DND-41 (cell line): ENCODE results near the gene GNLY.
"Not testable (repeated sequence)": the region's sequence is repeated elsewhere in the genome, so short reads cannot be mapped to it uniquely, and the experiment has no call there.

Experiments
- ATAC-seq: fragments of 200-7000 bp; cut with Tn5 transposase; 3 replicates; pipeline ENCODE4 v1.9.1; 2021; ENCODE audit warnings: low read depth; ENCODE audit not compliant: insufficient read depth
- DNase-seq: peaks from one replicate; pipeline ENCODE4 v3.0.0-alpha.2; 2020
- H2AFZ ChIP-seq: 2 replicates; pipeline ENCODE4 v1.6.0; 2012; ENCODE audit warnings: low read depth, low read length
- H3K27ac ChIP-seq: 2 replicates; pipeline ENCODE4 v1.5.1; 2012; ENCODE audit warnings: low read length, inconsistent platforms
- H3K27me3 ChIP-seq: fragments of 200-600 bp; sonication (generic); 2 replicates; pipeline ENCODE4 v1.6.0; 2012; ENCODE audit warnings: low read length, mild to moderate bottlenecking, inconsistent platforms; ENCODE audit not compliant: insufficient read depth, poor library complexity
- H3K36me3 ChIP-seq: 2 replicates; pipeline ENCODE4 v1.5.1; 2012; ENCODE audit warnings: low read length, inconsistent platforms; ENCODE audit not compliant: insufficient read depth
- H3K4me1 ChIP-seq: 2 replicates; pipeline ENCODE4 v1.5.1; 2012; ENCODE audit warnings: mild to moderate bottlenecking, low read length; ENCODE audit not compliant: insufficient read depth
- H3K4me2 ChIP-seq: 2 replicates; pipeline ENCODE4 v1.6.0; 2012; ENCODE audit warnings: mild to moderate bottlenecking, moderate library complexity, low read length, inconsistent platforms; ENCODE audit not compliant: insufficient read depth
- H3K4me3 ChIP-seq, 2 experiments: fragments of 200-600 bp in 1 of 2; shearing (Covaris generic) in 1 of 2; 2 replicates each; pipeline ENCODE4 v1.5.1; 2012 to 2016; ENCODE audit warnings: inconsistent platforms in 2 of 2, low read length in 2 of 2, mild to moderate bottlenecking in 2 of 2, low read depth in 1 of 2, moderate library complexity in 1 of 2
- H3K79me2 ChIP-seq: 2 replicates; pipeline ENCODE4 v1.6.0; 2012; ENCODE audit warnings: low read length, inconsistent platforms; ENCODE audit not compliant: insufficient read depth
- H3K9ac ChIP-seq: 2 replicates; pipeline ENCODE4 v1.6.0; 2012; ENCODE audit warnings: low read depth, mild to moderate bottlenecking, inconsistent platforms, low read length, moderate library complexity
- H3K9me3 ChIP-seq: 2 replicates; pipeline ENCODE4 v1.5.1; 2012; ENCODE audit warnings: low read length, moderate library complexity, mild to moderate bottlenecking, inconsistent platforms; ENCODE audit not compliant: insufficient read depth, severe bottlenecking
- H4K20me1 ChIP-seq: 2 replicates; pipeline ENCODE4 v1.6.0; 2012; ENCODE audit warnings: low read length; ENCODE audit not compliant: insufficient read depth
- EZH2 ChIP-seq: IDR thresholded peaks from 3 replicates; pipeline ENCODE4 v1.6.1; 2012; ENCODE audit warnings: borderline replicate concordance, low read depth, mild to moderate bottlenecking, moderate library complexity, low read length, inconsistent platforms; ENCODE audit not compliant: severe bottlenecking
- TF ChIP-seq, protein P1 (sequence below): IDR thresholded peaks from 2 replicates; pipeline ENCODE4 v1.5.1; 2012; ENCODE audit warnings: borderline replicate concordance, low read length, moderate library complexity, mild to moderate bottlenecking; ENCODE audit not compliant: poor library complexity, severe bottlenecking; ENCODE audit errors: extremely low read depth

Gene GNLY

DNA sequence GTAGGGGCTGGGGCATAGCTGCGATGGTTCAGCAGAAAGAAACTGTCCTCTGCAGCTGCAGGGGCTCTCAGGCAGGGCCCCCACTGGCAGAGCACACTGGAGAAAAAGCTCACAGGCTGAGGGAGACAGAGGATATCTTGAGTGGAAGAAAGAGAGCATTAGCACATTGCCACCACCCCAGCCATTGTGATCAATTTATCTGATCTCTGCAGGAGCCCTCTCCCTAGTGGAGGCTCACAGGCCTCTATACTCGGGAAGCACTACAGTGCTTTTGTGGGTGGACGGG is 25.4 kb upstream of the GNLY start:
- Histone ChIP-seq H3K36me3 (no peaks in the 10 kb centered on the region), H4K20me1 (no peaks in the 10 kb centered on the region), H3K27me3 (no peaks in the 10 kb centered on the region), H3K79me2 (no peaks in the 10 kb centered on the region), H3K4me1 (no peaks in the 10 kb centered on the region), H3K4me2 (no peak overlapping the region), H3K27ac (no peak overlapping the region), H3K9me3 (no peaks in the 10 kb centered on the region), H2AFZ (no peak overlapping the region), H3K4me3 (no peak overlapping the region), H3K9ac (no peak overlapping the region)
- TF ChIP-seq, protein P1, sequence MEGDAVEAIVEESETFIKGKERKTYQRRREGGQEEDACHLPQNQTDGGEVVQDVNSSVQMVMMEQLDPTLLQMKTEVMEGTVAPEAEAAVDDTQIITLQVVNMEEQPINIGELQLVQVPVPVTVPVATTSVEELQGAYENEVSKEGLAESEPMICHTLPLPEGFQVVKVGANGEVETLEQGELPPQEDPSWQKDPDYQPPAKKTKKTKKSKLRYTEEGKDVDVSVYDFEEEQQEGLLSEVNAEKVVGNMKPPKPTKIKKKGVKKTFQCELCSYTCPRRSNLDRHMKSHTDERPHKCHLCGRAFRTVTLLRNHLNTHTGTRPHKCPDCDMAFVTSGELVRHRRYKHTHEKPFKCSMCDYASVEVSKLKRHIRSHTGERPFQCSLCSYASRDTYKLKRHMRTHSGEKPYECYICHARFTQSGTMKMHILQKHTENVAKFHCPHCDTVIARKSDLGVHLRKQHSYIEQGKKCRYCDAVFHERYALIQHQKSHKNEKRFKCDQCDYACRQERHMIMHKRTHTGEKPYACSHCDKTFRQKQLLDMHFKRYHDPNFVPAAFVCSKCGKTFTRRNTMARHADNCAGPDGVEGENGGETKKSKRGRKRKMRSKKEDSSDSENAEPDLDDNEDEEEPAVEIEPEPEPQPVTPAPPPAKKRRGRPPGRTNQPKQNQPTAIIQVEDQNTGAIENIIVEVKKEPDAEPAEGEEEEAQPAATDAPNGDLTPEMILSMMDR = no peak
- no peak for TF ChIP-seq EZH2
- ATAC-seq = no peak
- DNase-seq = no peak

DNA sequence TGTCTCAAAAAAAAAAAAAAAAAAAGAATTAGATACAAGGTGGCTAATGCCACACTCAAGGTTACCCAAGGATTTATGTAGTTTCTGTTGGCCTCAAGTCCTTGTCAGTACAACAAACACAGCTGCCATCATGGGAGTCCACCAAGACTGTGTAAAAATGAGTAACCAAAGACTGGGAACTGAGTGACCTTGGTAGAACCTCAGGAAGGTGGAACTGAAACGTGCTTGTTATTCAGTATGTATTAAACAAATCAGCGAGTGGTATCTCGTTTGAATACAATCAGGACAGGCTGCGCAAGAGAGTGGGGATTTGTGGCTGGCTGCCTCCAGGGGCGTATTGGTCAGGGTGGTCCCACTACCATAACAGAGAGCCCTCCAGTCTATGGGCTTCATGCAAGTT is 24.6 kb upstream of the GNLY start:
- no peak overlapping the region for H3K9ac ChIP-seq
- TF ChIP-seq EZH2 = no peak
- TF ChIP-seq, protein P1 = no peak
- no peaks in the 10 kb centered on the region for H4K20me1 ChIP-seq
- H3K36me3 ChIP-seq = no peaks in the 10 kb centered on the region
- no peaks in the 10 kb centered on the region for H3K27me3 ChIP-seq
- H3K79me2 ChIP-seq = no peaks in the 10 kb centered on the region
- H3K9me3 ChIP-seq = no peaks in the 10 kb centered on the region
- ATAC-seq (no peak), DNase-seq (no peak)
- H3K27ac ChIP-seq = no peak overlapping the region
- H3K4me3 ChIP-seq = no peak overlapping the region
- H3K4me1 ChIP-seq = no peaks in the 10 kb centered on the region
- no peak overlapping the region for H2AFZ ChIP-seq
- no peak overlapping the region for H3K4me2 ChIP-seq

DNA sequence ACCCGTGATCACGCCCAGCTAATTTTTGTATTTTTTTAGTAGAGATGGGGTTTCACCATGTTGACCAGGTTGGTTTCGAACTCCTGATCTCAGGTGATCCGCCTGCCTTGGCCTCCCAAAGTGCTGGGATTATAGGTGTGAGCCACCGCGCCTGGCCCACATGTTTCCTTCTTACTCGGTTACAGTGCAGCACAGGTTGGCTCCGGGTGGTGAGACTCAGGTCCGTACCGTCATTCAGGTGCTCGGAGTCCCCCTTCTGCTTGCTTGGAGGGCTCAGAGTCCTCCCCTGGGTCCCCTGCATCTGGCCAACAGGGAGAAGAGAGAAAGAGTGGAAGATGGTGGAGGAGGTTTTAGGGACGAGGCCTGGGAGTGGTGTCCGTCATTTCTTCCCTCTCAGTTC is 23.7 kb upstream of the GNLY start:
- H4K20me1 ChIP-seq, H3K27ac ChIP-seq, H3K9ac ChIP-seq, H3K36me3 ChIP-seq, ATAC-seq, H3K9me3 ChIP-seq, H3K4me3 ChIP-seq, H3K79me2 ChIP-seq, DNase-seq, H2AFZ ChIP-seq, H3K27me3 ChIP-seq, H3K4me2 ChIP-seq, H3K4me1 ChIP-seq: not testable (repeated sequence)

DNA sequence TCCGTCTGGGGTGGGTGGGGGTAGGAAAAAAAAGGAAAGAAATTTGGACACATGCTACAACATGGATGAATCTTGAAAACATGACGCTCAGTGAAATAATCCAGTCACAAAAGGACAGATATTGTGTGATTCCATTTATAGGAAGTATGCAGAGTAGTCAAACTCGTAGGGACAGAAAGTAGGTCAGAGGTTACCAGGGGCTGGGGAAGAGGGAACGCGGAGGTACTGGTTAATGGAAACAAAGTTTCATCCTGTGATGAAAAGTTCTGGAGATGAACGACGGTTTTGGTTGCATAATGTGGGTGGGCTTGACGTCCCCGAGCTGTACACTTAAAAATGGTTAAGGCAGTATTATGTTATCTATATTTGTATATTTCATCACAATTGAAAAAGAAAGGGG is 21.7 kb upstream of the GNLY start:
- no peaks in the 10 kb centered on the region for H4K20me1 ChIP-seq

More for the DNA sequence above, 21.7 kb upstream of the GNLY start:
- Histone ChIP-seq H3K27me3 (no peaks in the 10 kb centered on the region), H3K4me2 (no peak overlapping the region), H3K4me1 (no peaks in the 10 kb centered on the region), H3K79me2 (no peaks in the 10 kb centered on the region), H2AFZ (no peak overlapping the region), H3K36me3 (no peaks in the 10 kb centered on the region), H3K27ac (no peak overlapping the region), H3K4me3 (no peak overlapping the region), H3K9ac (no peak overlapping the region), H3K9me3 (no peaks in the 10 kb centered on the region)
- no peak for DNase-seq
- ATAC-seq = no peak
- TF ChIP-seq, protein P1 = no peak
- TF ChIP-seq EZH2 = no peak
